HG03520 (cell line): ENCODE data around the gene DGCR2.
"Not testable (repeated sequence)": the region's sequence is repeated elsewhere in the genome, so short reads cannot be mapped to it uniquely, and the experiment has no call there.

Experiments used
- ATAC-seq: cut with Tn5 transposase; IDR thresholded peaks from one replicate; pipeline ENCODE4 v1.9.1; 2021; ENCODE audit warnings: mild to moderate bottlenecking, moderate library complexity; ENCODE audit not compliant: unreplicated experiment

DGCR2 gene

DNA sequence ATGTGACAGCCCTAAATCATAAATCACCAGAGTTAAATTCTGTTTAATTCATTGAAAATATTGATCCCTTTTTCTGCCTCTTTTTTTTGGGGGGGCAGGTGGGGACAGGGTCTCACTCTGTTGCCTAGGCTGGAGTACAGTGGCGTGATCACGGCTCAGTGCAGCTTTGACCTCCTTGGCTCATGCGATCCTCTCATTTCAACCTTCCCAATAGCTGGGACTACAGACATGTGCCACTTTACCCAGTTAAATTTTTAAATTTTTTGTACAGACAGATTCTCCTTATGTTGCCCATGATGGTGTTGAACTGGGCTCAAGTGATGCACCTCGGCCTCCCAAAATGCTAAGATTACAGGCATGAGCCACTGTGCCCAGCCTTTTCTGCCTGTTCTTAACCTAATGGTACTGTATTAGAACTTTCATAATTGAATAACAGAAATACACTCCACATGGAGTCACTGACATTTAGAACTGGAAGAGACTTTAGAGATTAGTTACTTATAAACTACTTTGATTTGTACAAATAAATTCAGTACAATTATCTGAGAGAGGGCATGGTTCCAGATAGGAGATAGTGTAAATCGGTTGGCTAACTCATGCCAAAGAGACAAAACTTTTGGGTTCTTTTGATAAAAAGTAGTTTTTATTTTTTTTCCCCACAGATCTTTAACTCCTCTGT lies 109.8 kb downstream of the DGCR2 start:
- no peak for ATAC-seq

DNA sequence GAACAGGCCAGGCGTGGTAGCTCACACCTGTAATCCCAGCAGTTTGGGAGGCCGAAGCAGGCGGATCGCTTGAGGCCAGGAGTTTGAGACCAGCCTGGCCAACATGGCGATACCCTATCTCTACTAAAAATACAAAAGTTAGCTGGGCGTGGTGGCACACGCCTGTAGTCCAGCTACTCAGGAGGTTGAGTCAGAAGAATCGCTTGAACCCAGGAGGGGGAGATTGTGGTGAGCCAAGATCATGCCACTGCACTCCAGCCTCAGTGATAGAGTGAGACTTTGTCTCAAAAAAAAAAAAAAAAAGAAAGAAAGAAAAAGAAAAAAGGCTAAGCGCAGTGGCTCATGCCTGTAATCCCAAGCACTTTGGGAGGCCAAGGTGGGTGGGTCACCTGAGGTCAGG lies 110.6 kb downstream of the DGCR2 start:
- ATAC-seq: not testable (repeated sequence)

DNA sequence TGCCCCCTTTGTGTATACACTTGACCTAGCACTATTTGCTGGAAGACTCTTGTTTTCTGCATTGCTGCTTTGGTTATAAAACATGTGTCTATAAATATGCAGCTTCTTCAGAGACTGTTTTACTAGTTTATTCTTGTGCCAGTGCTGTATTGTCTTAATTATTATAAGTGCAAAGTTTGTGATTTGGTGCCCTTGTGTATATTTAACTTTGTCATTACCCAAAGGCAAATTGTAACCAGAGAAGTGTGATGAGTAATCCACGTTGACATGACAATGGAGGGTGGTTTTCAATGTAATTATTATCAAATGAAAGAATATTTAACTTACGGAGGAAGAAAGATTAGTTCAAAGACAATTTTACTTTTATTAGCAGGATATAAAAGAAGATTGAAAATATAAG lies 111.1 kb downstream of the DGCR2 start:
- no peak for ATAC-seq

DNA sequence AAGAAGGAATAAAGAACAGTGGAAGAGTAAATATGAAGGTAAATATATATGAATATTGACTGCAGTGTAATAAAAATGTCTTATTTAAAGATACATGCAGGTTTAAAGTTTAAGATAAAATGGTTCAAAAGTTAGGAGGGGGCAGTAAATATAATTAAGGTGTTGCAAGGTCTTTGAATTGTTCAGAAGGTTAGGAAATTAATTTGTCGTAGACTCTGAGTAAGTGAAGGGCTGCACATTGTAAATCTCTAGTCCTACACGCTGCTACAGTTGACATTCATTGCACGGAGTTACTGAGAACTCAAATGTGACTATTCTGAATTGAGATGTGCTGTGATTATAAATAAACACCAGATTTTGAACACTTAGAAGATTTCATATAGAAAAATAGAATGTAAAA lies 116.3 kb downstream of the DGCR2 start:
- no peak for ATAC-seq

DNA sequence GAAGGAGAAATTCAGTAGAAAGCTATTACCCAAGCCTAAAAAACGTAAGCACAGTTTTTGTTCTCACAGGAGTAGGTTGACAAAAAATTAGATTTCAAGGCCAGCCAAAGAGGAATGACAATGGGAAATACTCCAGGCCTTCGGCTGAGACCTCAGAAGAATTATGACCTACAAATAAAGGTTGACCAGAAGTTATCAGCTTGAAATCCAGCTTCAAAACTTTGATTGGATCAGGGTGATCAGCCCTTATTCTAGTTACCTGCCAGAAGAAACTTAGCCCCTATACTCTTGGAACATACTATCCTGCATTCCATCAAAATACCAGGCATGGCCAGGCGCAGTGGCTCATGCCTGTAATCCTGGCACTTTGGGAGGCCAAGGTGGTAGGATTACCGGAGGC lies 117.7 kb downstream of the DGCR2 start:
- no peak for ATAC-seq

DNA sequence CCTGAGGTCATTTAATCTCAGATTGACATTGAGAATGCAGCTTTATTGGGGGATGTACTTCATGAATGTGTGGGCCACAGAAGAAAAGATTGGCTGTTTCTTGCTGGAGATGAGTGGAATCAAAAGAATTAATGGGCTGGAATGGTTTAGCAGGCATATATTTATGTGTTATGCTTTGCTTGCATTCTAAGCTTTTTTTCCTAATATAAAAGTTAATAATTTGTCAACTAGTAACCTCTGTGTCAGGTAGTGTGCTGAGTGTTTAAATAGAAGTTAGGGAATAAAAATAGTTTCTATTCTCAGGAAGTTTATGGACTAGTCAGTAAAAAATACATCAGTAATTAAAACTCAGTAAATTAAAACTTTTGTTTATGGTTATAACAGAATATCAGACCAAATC lies 118.7 kb downstream of the DGCR2 start:
- ATAC-seq: no peak

DNA sequence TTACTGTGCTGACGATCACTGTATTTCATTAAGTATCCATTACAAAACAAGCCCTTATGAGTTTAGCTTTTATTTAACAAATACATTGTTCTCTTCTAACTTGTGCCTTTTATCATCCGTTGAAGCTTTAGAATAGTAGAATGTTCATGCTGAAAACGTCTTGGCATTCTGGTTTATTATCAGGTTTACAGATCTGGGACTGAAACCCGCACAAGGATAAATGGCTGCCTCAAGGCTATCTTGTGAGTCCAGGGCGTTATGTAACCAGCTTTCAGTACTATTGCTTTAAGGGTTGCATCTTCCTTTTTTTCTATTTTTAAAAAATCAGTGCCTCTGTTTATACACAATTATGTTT lies 119.6 kb downstream of the DGCR2 start:
- ATAC-seq: no peak

DNA sequence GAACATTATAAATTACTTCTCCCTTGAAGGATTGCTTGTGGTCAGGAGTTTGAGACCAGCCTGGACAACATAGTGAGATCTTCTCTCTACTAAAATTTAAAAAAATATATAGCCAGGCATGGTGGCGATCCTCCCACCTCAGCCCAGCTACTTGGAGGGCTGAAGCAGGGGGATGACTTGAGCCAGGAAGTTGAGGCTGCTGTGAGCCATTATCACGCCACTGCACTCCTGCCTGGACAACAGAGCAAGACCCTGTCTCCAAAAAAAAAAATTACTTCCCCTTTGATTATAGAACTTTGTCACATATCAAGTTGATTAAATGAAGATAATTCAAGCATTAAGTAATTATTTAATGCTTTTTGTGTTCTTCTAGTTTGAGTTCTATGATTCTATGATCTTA lies 121.0 kb downstream of the DGCR2 start:
- no peak for ATAC-seq

DNA sequence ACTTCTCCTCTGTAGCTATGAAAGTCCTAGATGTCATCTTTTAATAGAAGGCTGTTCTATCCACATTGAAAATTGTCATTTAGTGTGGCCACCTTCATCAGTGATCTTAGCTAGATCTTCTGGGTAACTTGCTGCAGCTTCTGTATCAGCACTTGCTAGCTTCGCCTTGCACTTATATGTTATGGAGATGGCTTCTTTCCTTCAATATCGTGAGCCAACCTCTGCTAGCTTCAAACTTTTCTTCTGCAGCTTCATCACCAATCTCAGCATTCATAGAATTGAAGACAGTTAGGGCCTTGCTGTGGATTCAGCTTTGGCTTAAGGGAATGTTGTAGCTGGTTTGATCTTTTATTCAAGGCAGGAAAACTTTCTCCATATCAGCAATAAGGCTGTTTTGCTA lies 122.1 kb downstream of the DGCR2 start:
- not testable (repeated sequence) for ATAC-seq

DNA sequence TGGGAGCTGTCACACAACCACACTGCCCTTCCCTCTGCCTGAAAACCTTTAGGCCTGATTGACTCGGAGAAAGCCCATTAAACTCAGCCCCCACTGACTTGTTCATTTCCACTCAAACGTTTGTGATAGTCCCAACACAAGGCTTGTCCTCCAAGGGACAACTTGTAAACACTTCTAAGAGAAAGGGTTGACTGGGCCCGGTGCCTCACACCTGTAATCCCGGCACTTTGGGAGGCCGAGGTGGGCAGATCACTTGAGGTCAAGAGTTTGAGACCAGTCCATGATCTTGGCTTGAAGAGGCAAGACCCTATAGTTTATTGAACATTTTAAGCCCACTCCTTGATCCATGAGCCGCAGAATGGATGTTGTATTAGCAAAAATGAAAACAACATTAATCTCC lies 122.8 kb downstream of the DGCR2 start:
- no peak for ATAC-seq

DNA sequence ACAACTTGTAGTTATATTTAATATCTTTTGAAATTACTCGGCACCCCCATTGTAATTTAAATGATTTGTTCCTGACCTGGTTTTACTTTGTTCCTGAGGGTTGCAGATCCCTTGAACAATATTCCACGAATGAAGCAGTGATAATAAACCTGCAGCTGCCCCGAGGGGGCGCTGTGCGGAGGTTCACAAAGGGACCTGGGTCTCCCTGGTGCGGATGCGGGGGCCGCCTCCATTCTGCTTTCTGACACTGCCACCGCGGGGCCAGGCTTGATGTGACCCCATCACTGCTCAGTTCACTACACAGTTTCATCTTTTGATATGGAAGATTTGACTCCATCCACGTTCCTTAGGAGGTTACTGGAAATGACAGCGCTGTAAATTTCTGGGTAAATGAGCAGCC lies 123.2 kb downstream of the DGCR2 start:
- ATAC-seq: no peak

DNA sequence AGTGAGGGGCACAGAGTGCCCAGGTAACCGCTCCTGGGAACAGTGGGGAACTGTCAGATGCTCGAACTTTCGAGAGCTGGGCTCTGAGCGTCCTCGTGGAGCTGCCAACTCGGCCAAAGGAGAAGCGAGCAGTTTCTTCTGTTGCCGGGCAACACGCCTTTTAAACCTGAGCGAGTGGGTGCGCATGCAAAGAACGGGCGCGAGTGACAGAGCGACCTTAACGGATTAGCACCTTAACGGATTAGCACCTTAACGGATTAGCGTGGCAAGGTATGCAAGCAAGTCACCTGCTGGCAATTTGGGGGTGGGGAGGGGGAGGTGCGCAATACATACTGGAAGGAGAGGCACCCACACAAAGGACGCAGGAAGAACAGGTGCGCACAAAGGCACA lies 124.3 kb downstream of the DGCR2 start:
- no peak for ATAC-seq

DNA sequence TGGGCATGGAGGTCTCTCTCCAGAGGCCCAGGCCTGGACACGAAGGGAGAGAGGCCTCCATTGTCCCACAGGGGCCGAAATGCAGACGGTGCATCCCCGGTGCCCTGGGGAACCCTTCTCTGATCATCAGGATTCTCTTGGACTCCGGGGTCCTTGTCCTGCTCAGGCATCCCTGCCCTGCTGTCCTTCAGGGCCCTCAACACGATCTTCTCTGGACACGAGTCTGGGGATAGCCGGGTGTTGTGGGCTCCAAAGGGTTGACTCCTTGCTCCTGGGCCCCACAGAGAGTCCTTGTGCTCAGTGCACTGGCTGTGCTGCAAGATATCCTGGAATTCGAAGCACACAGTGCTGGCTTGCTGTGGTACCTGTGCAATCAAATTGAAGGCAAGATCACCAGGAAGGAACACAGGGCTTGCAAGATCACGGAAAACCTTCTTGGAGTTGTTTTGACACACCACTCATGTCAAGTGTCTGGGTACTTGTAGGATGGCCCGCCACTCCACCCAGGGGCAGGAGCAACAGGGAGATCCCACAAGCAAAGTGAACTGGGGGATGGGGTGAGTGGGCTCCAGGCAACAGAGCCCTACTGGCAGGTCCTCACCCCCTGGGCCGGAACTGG lies 124.8 kb downstream of the DGCR2 start:
- no peak for ATAC-seq

DNA sequence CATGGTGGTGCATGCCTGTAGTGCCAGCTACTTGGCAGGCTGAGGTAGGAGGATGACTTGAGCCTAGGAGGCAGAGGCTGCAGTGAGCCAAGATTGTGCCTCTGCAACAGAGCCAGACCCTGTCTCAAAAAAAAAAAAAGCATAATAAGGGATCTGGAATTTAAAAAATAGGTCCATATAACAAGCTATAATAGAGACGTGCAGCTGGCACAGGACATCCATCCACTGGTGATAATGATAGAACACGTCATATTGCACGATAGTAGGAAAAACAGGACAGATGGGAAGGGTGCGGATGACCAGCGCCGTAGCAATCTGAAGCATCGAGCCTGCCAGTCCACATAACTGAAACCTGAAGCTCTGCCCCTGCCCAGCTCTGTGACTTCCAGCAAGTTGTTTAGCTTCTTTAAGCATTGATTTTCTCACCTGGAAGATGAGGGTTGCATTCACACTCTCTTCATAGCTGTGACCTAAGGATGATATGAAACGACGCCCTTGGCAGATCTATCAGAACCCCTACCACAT lies 125.8 kb downstream of the DGCR2 start:
- ATAC-seq: no peak

DNA sequence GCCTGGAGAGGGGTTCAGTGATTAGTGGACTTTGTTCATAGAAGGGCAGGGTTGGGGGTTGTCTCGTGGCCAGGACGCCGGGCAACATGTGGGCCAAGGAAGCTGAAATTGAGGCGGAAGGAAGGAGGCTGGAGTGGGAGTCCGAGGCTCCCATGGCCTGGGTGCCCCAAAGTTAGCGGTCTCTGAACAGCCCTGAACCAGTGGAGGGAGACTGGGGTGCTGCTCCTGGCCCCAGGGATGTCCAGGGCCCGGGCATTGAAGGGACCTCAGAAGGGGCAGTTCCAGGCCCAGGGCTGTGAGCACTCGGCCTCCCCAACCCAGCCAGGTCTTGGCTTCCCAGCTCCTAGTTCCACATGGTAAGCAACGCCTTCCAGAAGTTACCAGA lies 126.9 kb downstream of the DGCR2 start:
- ATAC-seq: no peak

DNA sequence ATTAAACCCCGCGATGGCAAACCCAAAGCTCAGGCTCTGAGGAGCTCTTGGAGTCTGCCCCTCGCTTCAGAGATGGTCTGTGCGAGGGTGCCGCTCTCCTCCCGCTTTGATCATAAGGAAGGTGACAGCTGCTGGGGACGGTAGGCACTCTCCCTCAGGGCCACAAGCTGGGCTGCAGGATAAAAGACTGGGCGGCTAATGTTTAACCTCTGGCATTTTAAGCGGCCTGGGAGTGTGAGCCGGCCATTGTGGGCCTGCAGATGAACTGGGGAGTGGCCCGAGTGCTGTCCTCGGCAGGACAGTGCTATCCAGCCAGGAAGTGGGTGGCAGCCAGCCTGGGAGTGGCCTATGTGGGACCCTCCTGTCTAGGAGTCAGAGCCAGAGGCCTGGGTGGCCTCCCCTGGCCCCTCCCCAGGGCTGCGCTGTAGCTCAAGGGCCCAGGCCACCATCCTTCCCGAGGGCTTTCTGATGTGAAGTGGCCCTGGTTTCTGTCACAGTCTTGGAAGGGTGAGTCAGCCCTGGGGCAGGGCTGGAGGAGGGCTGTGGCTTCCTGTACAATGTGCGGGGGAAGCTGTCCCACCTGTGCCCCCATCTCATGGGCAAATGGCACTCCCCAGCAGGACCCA lies 127.4 kb downstream of the DGCR2 start:
- no peak for ATAC-seq

DNA sequence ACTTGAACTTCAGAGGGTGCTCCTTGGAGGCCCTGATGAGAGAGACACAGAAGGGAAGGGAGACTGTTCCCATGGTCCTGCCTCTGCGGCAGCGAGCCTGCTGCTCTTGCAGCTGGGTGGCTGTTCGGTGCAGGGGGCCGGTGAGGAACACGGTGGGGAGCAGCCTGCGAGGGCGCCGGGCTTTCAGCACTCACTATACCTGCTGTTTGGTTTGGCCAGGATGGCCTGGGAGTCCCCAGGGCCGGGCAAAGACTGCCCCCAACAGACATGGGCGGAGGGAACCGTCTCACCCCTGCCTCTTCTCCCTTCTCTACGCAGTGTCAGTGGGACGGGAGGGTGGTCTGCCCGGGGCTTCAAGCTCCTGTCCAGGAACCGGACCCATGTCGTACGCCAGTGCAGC lies 128.2 kb downstream of the DGCR2 start:
- ATAC-seq: no peak

DNA sequence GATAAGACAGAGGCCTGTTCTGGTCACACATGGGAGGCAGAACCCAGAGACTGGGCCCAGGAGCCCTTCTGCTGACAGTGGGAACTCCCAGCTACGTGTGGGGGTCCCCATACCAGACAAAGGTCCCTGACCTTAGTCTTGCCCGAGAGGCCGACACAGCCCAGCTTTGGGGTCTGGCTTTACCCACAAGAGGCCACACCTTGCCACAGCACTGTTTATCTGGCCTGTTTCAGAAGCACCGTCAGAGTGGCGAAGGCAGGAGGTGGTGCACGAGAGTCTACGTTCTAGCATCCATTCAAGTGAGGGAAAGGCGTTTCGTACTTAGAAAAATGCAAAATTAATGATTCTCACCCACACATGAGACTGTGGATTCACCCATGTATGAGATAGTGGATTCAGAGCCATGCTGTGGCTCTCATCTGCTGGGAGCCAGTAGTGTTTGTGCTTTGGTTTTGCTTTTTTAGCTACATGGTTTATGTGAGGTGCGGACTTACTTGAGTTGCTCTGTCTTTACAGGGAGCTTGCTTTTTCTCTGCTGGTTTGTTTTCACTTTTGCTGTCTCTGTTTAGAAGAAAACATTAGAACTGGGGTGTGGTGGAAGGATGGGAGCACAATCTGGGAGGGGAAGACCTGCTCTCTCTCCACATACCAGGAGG lies 129.5 kb downstream of the DGCR2 start:
- ATAC-seq: no peak

DNA sequence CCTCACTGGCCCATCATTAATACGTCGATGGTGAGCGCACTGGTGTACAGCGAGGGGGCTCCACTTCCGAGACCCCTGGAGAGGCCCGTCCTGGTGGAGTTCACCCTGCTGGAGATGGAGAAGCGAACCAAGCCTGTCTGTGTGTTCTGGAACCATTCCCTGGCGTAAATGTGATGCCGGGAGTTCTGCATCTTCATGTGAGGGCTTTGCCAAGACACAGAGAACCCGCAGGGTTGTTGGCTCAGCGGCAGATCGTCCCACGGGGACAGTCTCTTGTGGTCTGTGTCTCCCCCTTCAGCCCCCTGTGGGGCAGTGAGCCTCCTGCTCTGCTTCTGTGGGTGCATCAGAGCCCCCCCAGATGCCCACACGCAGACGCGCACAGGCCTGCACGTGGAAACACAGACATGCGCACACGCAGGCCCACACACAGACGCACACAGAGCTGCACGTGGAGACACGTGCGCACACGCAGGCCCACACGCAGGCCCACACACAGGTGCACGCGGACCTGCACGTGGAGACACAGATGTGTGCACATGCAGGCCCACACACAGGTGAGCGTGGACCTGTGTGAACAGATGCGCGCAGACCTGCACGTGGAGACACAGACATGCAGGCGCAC lies 130.3 kb downstream of the DGCR2 start:
- no peak for ATAC-seq

DNA sequence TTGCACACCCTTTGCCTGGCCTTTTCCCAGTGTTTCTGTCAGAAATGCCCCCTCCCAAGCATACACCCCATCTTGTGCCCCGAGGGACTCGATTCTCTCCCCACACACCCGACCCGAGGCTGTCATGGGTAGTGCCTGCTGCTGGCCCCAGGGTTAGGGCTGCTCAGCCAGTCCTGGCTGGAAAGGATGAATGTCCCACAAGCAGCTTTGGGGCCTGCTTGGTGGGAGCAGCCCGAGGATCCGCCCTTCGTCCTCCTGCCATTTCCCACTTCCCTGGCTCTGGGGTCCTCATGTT lies 131.1 kb downstream of the DGCR2 start:
- ATAC-seq: no peak

DNA sequence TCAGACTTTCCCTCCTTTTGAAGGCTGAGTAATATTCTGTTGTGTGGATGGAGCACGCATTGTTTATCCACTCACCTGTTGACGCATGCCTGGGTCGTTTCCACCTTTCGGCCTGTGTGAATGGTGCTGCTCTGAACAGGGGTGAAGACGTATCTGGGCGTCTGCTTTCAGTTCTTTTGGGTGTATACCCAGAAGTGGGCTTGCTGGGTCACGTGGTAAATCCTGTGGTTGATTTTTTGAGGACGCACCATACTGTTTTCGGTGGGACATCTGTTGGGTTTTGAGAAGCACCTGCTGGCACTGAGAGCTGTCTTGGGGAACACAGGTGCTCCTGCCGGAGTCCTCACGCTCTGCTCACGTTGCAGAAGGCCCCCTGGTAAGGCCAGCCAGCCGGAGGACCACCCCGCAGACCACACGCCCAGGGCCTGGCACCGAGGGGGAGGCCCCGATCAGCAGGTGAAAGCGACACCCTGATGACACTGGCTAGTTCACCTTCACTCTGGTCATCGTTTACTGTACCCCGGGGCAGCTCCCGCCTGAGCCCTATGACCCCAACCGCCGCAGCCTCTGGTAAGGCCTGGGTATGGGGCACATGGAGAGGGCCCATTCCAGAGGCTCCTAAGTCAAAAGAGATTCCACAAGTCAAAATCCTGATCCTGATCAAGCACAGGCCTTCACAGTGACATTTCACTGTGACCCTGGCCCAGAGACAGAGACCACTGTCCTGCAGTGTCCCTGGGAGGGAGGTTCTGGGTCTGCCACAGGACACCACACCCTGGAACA lies 131.7 kb downstream of the DGCR2 start:
- no peak for ATAC-seq
